GM10248 (cell line): ENCODE results near the gene FAM3B.

Source experiments
- CTCF ChIA-PET: fragments of 300-600 bp; sonication (Branson Sonifier 250); formaldehyde crosslinking; extraction: SDS; loops from one replicate; lab custom pipeline; 2021; ENCODE audit warnings: antibody characterized with exemption; lab: Yijun Ruan, JAX
- POLR2A ChIA-PET: fragments of 350-650 bp; sonication (Branson Sonifier 250); formaldehyde crosslinking; extraction: SDS; loops from one replicate; lab custom pipeline; 2020; ENCODE audit warnings: antibody characterized with exemption; lab: Yijun Ruan, JAX
- DNase-seq: peaks from one replicate; pipeline ENCODE4 v3.0.0; 2012; ENCODE audit errors: extremely low spot score
- TF ChIP-seq, protein P1 (sequence below): IDR thresholded peaks from 2 replicates; pipeline ENCODE4 v1.5.1; 2012; ENCODE audit warnings: mild to moderate bottlenecking, low read depth; ENCODE audit errors: extremely low read depth, missing control alignments, control extremely low read depth

Gene FAM3B

DNA sequence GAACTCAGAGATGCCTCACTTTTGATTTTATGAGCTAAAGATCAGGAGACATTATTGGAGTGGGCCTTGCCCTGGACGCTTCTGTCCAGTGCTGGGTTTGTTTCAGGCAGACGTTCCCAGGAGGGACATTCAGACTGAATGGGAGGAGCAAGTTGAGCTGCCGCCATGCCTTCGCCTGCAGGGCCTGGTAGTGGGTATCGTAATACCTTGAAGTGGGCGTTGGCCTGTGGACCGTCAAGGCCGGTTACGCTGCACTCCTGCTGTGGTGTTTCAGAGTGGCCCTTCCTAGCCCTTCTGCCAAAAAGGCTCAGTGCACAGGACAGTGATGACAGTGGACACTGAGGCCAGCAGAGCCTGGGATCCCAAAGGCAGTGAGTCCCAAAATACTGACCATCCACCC is 1.6 kb downstream of the FAM3B start:
- ChIA-PET POLR2A (no interaction called here), CTCF (interaction anchor here (1.1 to 2.5 kb wide), 3 partner anchors 10 to 35 kb away, joined by 3 to 8 read pairs (median 8); no protein-coding TSS in a partner anchor)
- no peak for DNase-seq
- TF ChIP-seq, protein P1, sequence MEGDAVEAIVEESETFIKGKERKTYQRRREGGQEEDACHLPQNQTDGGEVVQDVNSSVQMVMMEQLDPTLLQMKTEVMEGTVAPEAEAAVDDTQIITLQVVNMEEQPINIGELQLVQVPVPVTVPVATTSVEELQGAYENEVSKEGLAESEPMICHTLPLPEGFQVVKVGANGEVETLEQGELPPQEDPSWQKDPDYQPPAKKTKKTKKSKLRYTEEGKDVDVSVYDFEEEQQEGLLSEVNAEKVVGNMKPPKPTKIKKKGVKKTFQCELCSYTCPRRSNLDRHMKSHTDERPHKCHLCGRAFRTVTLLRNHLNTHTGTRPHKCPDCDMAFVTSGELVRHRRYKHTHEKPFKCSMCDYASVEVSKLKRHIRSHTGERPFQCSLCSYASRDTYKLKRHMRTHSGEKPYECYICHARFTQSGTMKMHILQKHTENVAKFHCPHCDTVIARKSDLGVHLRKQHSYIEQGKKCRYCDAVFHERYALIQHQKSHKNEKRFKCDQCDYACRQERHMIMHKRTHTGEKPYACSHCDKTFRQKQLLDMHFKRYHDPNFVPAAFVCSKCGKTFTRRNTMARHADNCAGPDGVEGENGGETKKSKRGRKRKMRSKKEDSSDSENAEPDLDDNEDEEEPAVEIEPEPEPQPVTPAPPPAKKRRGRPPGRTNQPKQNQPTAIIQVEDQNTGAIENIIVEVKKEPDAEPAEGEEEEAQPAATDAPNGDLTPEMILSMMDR = no peak

DNA sequence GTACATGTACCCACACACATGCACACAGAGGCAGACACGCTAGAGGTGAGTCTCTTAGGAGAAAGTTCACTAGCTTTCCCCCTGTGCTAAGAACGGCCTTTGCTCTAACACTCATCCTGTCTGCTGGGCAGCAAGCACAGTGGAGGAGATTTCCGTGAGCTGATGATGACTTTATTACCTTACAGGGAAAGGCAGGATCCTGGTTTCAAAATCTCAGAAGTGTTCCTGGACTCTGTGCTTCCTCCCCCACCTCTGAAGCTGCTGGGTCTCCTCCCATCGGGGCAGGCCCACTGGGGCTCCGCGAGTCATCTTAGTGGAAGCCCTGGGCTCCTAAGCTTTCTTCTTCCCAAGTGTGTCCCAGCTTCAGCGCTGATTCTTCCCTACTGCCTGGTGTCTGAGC is 2.7 kb downstream of the FAM3B start:
- DNase-seq = no peak

DNA sequence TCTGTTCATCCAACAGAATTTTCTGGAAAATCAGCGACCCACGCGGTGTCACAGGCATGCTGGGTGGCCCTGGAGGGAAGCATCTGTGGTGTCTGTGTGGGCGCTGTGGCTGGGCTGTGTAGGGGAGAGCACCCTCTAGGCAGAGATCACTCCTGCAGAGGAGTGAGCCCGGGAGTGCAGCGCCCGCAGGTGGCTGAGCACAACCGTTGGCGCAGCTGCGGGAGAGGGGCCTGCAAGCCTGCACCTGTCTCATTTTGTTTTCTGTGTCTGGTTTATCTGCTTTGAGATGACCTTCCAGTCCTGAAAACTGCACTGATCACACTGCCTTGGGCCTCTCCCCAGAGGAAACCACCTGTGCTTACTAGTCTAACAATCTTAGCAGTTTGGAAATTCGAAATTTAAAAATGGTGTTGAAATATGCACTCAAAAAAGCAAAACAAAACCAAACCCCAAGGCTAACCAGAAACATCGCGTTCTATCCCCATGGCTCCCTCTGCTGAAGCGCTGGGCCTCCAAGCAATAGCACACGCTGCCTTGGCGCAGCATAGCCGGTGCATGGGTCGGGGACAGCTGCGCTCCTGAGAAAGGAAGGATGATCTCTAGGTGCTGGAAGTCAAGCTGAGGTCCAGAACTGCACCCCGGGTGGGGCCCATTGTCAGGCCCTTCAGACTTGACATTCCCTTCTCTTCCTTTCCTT is 4.8 kb downstream of the FAM3B start:
- TF ChIP-seq, protein P1 = no peak
- DNase-seq = peak; percentile 48
- ChIA-PET CTCF (interaction anchor here (0.7 to 2.4 kb wide), 4 partner anchors 22 to 41 kb away, joined by 3 to 9 read pairs (median 6); no protein-coding TSS in a partner anchor), POLR2A (no interaction called here)

More for the DNA sequence above, 2.7 kb downstream of the FAM3B start:
- TF ChIP-seq, protein P1 = no peak
- ChIA-PET CTCF (interaction anchor here (1.1 to 2.5 kb wide), 3 partner anchors 9 to 36 kb away, joined by 3 to 8 read pairs (median 8); no protein-coding TSS in a partner anchor), POLR2A (no interaction called here)

DNA sequence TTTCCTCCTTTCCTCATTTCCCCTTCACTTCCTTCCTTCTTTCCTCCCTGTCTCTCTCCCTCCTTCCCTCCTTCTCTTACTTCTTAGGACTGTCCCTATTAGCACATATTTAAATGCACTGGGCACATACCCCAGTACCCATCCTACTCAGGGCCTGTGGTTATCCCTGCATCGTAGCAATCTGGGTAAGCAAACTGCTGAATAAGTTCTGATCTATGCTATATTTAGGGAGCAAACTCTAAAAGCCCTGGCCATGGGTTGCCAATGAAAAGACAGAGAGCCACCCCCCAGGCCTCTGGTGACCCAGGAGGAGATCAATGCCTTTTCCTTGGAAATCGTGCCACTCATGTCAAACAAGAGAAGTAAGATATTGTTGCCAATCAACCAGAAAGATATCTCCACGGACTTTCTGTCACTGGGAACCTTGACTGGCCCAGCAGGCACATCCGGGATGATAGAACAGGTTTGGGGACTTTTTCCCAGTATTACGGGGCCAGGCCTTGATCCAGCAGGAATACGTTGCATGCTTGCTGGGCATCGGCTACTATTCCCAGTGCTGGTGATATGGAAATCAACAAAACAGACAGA is 5.4 kb downstream of the FAM3B start:
- no peak for DNase-seq
- TF ChIP-seq, protein P1 = no peak

DNA sequence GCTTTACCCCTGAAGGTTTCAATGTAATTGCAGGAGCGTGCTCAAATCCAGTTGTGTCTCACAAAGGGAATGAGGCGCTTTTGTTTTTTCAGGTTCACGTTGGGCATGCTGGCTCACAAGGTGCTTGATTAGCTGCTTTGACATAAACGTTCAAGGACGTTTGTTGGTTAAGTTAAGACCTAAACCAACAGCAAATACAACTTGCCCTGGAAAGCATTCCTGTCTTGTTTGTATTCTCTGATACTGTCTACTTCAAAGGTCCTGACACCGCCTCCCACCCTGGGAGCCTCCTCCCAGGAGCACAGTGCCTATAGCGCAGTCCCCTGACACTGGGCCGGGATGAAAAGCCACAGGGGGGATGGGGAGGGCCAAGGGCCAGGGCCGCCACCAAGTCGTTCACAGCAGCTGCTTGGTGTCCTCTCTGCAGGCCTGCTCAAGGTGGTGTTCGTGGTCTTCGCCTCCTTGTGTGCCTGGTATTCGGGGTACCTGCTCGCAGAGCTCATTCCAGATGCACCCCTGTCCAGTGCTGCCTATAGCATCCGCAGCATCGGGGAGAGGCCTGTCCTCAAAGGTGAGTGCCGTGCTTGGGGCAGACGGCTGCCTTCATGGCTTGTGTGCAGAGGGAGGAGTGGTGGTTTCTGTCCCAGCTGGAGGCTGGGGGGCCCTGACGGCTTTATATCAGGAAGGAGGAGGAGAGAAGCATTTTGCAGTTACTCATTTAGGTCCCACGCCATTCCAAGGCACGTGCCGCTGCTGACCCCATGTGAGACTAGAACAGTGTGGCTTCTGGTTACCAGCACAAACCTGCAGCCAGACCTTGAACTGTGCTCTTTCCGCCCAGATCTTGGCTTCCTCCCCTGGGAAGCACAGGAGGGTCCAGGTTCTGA is 6.1 kb downstream of the FAM3B start:
- POLR2A ChIA-PET = no interaction called here
- TF ChIP-seq, protein P1 = no peak
- DNase-seq = no peak
- CTCF ChIA-PET = interaction anchor here (2.4 kb wide), 1 partner anchor 39 kb away, joined by 9 read pairs; no protein-coding TSS in a partner anchor

More for the DNA sequence above, 5.4 kb downstream of the FAM3B start:
- ChIA-PET CTCF (interaction anchor here (0.7 to 2.4 kb wide), 2 partner anchors 39 to 41 kb away, joined by 3 to 9 read pairs; no protein-coding TSS in a partner anchor), POLR2A (no interaction called here)
